ENCODE results near the gene SRP19. TPM values are rescaled to one million over a fixed set of nuclear protein-coding genes. Genes with fewer than 3 reads are reported as not detected.
A peak's percentile ranks its signal among the peaks of the same experiment; 100 is the strongest.

Gene SRP19
- total and polyA plus RNA-seq, 9 of the 15 experiments (the other 6 are each of a cell fraction or from before 2014, with no cell fraction given), result 52.3 to 357 (median 146) TPM

DNA sequence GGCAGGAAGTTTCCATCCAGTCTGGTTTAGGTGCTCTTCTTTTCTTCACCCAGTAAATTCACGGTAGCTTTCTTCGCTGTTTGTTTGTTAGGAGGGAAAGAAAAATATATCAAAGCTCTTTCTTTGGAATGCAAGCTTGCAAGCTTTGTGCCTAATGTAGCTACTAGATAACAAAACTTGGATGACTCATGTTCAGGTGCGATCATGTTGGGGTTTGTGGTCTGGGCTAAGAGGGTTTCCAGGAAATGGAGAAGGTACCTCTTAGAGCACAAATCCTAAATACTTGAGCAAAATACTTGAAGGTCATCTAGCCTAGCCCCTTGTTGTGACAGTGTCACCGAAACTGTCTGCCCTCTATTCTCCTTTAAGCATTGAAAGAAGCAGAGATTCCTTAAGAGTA, 17.7 kb downstream of the SRP19 start (continued):
- TF ChIP-seq CBFB (CRISPR knock-in tag; IDR thresholded peaks at IDR 0.05), result no peak
- no peak for TF ChIP-seq NCOA1 (IDR thresholded peaks at IDR 0.05; ENCODE audit: low read depth)
- no peak for TF ChIP-seq DEAF1 (CRISPR knock-in tag; IDR thresholded peaks at IDR 0.05)
- peak; percentile 96 for TF ChIP-seq KDM1A (IDR thresholded peaks at IDR 0.05)
- peak; percentile 16; the same call in 1 of the 2 replicates for TF ChIP-seq C11orf30 (IDR thresholded peaks at IDR 0.05; ENCODE audit: low read depth)
- no peak for TF ChIP-seq MYC (IDR thresholded peaks at IDR 0.05; ENCODE audit: low read depth, low read length)
- TF ChIP-seq MYC (CRISPR knock-in tag; IDR thresholded peaks at IDR 0.05; ENCODE audit: borderline replicate concordance, low read depth), result no peak
- no peak for TF ChIP-seq ELK1 (CRISPR knock-in tag; IDR thresholded peaks at IDR 0.05)
- TF ChIP-seq MBD2 (IDR thresholded peaks at IDR 0.05; ENCODE audit: borderline replicate concordance, low read depth), result no peak
- no peak for TF ChIP-seq DACH1 (IDR thresholded peaks at IDR 0.05; ENCODE audit: partially characterized antibody)
- no peak for TF ChIP-seq ELF1 (tag; IDR thresholded peaks at IDR 0.05)
- TF ChIP-seq ATF2 (CRISPR knock-in tag; IDR thresholded peaks at IDR 0.05), result no peak
- TF ChIP-seq PHF20 (IDR thresholded peaks at IDR 0.05; ENCODE audit: partially characterized antibody), result no peak
- no peak for TF ChIP-seq ZNF124 (CRISPR knock-in tag; IDR thresholded peaks at IDR 0.05)
- TF ChIP-seq L3MBTL2 (IDR thresholded peaks at IDR 0.05), result no peak
- TF ChIP-seq, protein P1, sequence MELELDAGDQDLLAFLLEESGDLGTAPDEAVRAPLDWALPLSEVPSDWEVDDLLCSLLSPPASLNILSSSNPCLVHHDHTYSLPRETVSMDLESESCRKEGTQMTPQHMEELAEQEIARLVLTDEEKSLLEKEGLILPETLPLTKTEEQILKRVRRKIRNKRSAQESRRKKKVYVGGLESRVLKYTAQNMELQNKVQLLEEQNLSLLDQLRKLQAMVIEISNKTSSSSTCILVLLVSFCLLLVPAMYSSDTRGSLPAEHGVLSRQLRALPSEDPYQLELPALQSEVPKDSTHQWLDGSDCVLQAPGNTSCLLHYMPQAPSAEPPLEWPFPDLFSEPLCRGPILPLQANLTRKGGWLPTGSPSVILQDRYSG (tag; conservative IDR thresholded peaks at IDR 0.05; ENCODE audit: low read depth), result no peak
- TF ChIP-seq SMARCC2 (IDR thresholded peaks at IDR 0.05; ENCODE audit: low read depth), result peak; percentile 80
- no peak for TF ChIP-seq MCM5 (IDR thresholded peaks at IDR 0.05; ENCODE audit: low read depth)
- TF ChIP-seq, protein P2, sequence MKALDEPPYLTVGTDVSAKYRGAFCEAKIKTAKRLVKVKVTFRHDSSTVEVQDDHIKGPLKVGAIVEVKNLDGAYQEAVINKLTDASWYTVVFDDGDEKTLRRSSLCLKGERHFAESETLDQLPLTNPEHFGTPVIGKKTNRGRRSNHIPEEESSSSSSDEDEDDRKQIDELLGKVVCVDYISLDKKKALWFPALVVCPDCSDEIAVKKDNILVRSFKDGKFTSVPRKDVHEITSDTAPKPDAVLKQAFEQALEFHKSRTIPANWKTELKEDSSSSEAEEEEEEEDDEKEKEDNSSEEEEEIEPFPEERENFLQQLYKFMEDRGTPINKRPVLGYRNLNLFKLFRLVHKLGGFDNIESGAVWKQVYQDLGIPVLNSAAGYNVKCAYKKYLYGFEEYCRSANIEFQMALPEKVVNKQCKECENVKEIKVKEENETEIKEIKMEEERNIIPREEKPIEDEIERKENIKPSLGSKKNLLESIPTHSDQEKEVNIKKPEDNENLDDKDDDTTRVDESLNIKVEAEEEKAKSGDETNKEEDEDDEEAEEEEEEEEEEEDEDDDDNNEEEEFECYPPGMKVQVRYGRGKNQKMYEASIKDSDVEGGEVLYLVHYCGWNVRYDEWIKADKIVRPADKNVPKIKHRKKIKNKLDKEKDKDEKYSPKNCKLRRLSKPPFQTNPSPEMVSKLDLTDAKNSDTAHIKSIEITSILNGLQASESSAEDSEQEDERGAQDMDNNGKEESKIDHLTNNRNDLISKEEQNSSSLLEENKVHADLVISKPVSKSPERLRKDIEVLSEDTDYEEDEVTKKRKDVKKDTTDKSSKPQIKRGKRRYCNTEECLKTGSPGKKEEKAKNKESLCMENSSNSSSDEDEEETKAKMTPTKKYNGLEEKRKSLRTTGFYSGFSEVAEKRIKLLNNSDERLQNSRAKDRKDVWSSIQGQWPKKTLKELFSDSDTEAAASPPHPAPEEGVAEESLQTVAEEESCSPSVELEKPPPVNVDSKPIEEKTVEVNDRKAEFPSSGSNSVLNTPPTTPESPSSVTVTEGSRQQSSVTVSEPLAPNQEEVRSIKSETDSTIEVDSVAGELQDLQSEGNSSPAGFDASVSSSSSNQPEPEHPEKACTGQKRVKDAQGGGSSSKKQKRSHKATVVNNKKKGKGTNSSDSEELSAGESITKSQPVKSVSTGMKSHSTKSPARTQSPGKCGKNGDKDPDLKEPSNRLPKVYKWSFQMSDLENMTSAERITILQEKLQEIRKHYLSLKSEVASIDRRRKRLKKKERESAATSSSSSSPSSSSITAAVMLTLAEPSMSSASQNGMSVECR (CRISPR knock-in tag; IDR thresholded peaks at IDR 0.05), result no peak
- no peak for TF ChIP-seq NR2F6 (CRISPR knock-in tag; IDR thresholded peaks at IDR 0.05)
- peak; percentile 92 for TF ChIP-seq STAT5A (IDR thresholded peaks at IDR 0.05; ENCODE audit: borderline replicate concordance, low read length)
- no peak for TF ChIP-seq ZNF785 (CRISPR knock-in tag; IDR thresholded peaks at IDR 0.05)
